Right atrium auricular region (tissue), 2 donors: Measurements from ENCODE around the gene ANGPTL2. TPM values are rescaled to one million over a fixed set of nuclear protein-coding genes. Genes with fewer than 3 reads are reported as not detected.

Source experiments
- DNase-seq: peaks from one replicate; pipeline ENCODE4 v3.0.0-alpha.2; 2019; ENCODE audit warnings: low spot score
- H3K27ac ChIP-seq, 2 donors: fragments of 200-600 bp; sonication (generic); 1 replicate in 1 of 2; 2 replicates in 1 of 2; pipeline ENCODE4 v1.5.1; 2016 to 2019
- H3K27me3 ChIP-seq, 2 donors: fragments of 200-600 bp; sonication (generic); one replicate each; pipeline versions ENCODE4 v1.5.1 to v1.6.0; 2017 to 2019
- H3K36me3 ChIP-seq: fragments of 200-600 bp; sonication (generic); one replicate; pipeline ENCODE4 v1.5.1; 2016
- H3K4me1 ChIP-seq, 2 donors: fragments of 200-600 bp; sonication (generic); one replicate each; pipeline versions ENCODE4 v1.5.1 to v1.6.0; 2017 to 2019
- H3K4me3 ChIP-seq, 2 donors: fragments of 200-600 bp; sonication (generic); 1 replicate in 1 of 2; 2 replicates in 1 of 2; pipeline ENCODE4 v1.5.1; 2017 to 2019; ENCODE audit warnings: mild to moderate bottlenecking in 1 of 2, moderate library complexity in 1 of 2
- H3K9me3 ChIP-seq, 2 donors: fragments of 200-600 bp; sonication (generic); one replicate each; pipeline ENCODE4 v1.5.1; 2019
- total RNA-seq, 2 donors: library from RNA; depleted of rRNA; stranded (reverse); fragments of >200 nt; gene quantifications; one replicate each; pipeline ENCODE4 v1.1.0, GENCODE V29; 2016
- TF ChIP-seq, protein P1 (sequence below), 2 donors: fragments of 200-600 bp; sonication (generic); IDR thresholded peaks; one replicate each; pipeline ENCODE4 v1.5.1; 2019; ENCODE audit warnings: antibody characterized with exemption in 2 of 2

The ANGPTL2 gene
- total RNA-seq, 2 donors from 2014 or later = 42.8 to 55.8 TPM

GRCh38 chr9:127121628-127122175, 733 bp downstream of the ANGPTL2 start:
- Histone ChIP-seq H3K36me3 (peaks cover 6% of the 10 kb centered on the region), H3K4me1 (peaks cover 0 to 68% of the 10 kb centered on the region in 2 donors), H3K9me3 (no peaks in the 10 kb centered on the region), H3K4me3 (peak overlapping the region; percentile 60 to 73), H3K27me3 (no peaks in the 10 kb centered on the region), H3K27ac (peak overlapping the region; percentile 95 to 96)
- no peak for DNase-seq
- TF ChIP-seq, protein P1, sequence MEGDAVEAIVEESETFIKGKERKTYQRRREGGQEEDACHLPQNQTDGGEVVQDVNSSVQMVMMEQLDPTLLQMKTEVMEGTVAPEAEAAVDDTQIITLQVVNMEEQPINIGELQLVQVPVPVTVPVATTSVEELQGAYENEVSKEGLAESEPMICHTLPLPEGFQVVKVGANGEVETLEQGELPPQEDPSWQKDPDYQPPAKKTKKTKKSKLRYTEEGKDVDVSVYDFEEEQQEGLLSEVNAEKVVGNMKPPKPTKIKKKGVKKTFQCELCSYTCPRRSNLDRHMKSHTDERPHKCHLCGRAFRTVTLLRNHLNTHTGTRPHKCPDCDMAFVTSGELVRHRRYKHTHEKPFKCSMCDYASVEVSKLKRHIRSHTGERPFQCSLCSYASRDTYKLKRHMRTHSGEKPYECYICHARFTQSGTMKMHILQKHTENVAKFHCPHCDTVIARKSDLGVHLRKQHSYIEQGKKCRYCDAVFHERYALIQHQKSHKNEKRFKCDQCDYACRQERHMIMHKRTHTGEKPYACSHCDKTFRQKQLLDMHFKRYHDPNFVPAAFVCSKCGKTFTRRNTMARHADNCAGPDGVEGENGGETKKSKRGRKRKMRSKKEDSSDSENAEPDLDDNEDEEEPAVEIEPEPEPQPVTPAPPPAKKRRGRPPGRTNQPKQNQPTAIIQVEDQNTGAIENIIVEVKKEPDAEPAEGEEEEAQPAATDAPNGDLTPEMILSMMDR (IDR thresholded peaks at IDR 0.05) = no peak

GRCh38 chr9:127119320-127119709, 3.1 kb downstream of the ANGPTL2 start:
- Histone ChIP-seq H3K36me3 (peaks cover 6% of the 10 kb centered on the region), H3K4me3 (no peak overlapping the region), H3K9me3 (no peaks in the 10 kb centered on the region), H3K27ac (no peak overlapping the region), H3K27me3 (no peaks in the 10 kb centered on the region), H3K4me1 (peaks cover 0 to 79% of the 10 kb centered on the region in 2 donors)
- no peak for DNase-seq
- TF ChIP-seq, protein P1 (IDR thresholded peaks at IDR 0.05) = no peak

- Histone ChIP-seq H3K27me3 (no peaks in the 10 kb centered on the region), H3K36me3 (peaks cover 6% of the 10 kb centered on the region), H3K27ac (peak overlapping the region in 1 of 2 donors; percentile 31), H3K4me1 (peaks cover 0 to 78% of the 10 kb centered on the region in 2 donors), H3K9me3 (no peaks in the 10 kb centered on the region), H3K4me3 (no peak overlapping the region)
- TF ChIP-seq, protein P1 (IDR thresholded peaks at IDR 0.05) = no peak
- DNase-seq = no peak
Measured at GRCh38 chr9:127118597-127119319, 3.7 kb downstream of the ANGPTL2 start.

- H3K4me3 ChIP-seq = no peak overlapping the region
- TF ChIP-seq, protein P1 (IDR thresholded peaks at IDR 0.05) = no peak
- H3K27ac ChIP-seq = peak overlapping the region; percentile 33 to 35
- H3K4me1 ChIP-seq = peaks cover 0 to 78% of the 10 kb centered on the region in 2 donors
- no peak for DNase-seq
- no peaks in the 10 kb centered on the region for H3K9me3 ChIP-seq
- H3K27me3 ChIP-seq = no peaks in the 10 kb centered on the region
- peaks cover 6% of the 10 kb centered on the region for H3K36me3 ChIP-seq
Measured at GRCh38 chr9:127117801-127118200, 4.6 kb downstream of the ANGPTL2 start.

DNA sequence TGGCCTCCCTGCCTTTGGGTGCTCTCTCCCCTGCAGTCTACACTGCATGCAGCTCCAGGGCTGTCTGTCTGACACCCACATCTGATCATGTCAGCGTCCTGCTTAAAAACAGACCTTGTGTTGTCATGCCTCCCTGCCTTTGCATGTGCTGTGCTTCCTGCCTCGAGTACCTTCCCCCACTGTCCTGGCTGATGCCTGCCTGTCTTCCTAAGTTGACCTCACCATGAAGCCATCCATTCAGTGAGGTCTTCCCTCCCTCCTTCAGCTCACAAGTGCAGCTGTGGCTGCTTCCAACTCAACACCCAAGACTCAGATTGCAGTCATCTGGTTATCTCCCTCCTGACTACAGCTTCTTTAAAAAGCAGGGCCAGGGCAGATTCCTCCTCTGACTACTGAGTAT, 5.5 kb downstream of the ANGPTL2 start:
- TF ChIP-seq, protein P1 (IDR thresholded peaks at IDR 0.05) = no peak
- peaks cover 0 to 79% of the 10 kb centered on the region in 2 donors for H3K4me1 ChIP-seq
- no peaks in the 10 kb centered on the region for H3K9me3 ChIP-seq
- peaks cover 6% of the 10 kb centered on the region for H3K36me3 ChIP-seq
- H3K27me3 ChIP-seq = no peaks in the 10 kb centered on the region
- DNase-seq = no peak
- peak overlapping the region; percentile 33 to 35 for H3K27ac ChIP-seq
- H3K4me3 ChIP-seq = no peak overlapping the region
